Left ventricle myocardium superior (tissue), 1 donor: ENCODE results near the gene KIAA0825. TPM values are rescaled to one million over a fixed set of nuclear protein-coding genes. Genes with fewer than 3 reads are reported as not detected.

Experiments
- ATAC-seq: fragments of 200-7000 bp; cut with Tn5 transposase; one replicate; pipeline ENCODE4 v1.9.1; 2020; ENCODE audit warnings: mild to moderate bottlenecking, moderate library complexity
- DNase-seq: peaks from one replicate; pipeline ENCODE4 v3.0.0-alpha.2; 2020
- intact Hi-C: fragments of 100-400 bp; cut with micrococcal nuclease; formaldehyde crosslinking; loops from one replicate; pipeline ENCODE4 v1.11.0; 2022
- total RNA-seq: library from RNA; stranded (reverse); fragmentation: NEBNext Ultra II Directional; extraction: Animal tissue kit (Norgen Biotek cat#: 25700); gene quantifications from one replicate; pipeline ENCODE4 v1.2.1, GENCODE V29; 2021
- donor health status: DM: no; HTN: yes; CAD: no; lungs with severe emphysema.

KIAA0825 gene
- total RNA-seq, 1 donor from 2014 or later, result 2.2 TPM

DNA sequence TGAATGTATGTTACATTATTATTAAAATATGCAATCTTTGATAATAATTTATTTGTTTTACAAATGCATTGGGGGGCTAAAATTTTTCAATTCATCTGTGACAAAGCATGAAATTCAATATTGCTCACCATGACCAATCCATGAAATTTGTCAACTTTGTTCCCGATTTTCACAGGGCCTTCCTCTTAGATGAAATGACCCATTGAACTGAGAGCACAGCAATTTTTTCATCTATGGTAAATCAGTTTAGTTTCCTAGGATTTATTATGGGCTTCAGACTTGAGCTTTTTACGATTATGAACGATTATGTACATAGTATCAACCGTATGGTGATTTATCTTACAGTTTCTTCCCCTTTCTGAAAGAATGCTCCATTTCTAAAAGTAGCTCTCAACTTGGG lies 157.3 kb downstream of the KIAA0825 start:
- DNase-seq (no peak), ATAC-seq (no peak)
- intact Hi-C loops, result no loop called here

DNA sequence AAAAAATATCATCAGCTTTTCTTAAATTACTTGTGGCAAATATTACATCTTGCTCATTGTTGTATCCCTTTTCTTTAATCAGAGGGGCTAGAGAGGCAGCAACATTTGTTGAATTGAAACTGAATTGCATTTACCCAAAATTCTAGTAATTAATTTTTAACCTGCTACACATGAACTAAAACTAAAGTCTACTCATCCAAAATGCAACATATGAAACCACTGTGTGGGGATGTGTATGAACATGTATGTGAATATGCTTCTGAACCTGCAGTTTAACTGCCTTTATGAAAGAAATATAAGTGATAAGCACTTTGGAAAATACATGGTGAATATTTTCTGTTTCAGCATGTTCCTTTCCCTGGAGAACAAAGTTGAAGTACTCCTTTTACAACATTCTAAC lies 158.5 kb downstream of the KIAA0825 start:
- ATAC-seq (no peak), DNase-seq (no peak)
- intact Hi-C loops, result no loop called here

DNA sequence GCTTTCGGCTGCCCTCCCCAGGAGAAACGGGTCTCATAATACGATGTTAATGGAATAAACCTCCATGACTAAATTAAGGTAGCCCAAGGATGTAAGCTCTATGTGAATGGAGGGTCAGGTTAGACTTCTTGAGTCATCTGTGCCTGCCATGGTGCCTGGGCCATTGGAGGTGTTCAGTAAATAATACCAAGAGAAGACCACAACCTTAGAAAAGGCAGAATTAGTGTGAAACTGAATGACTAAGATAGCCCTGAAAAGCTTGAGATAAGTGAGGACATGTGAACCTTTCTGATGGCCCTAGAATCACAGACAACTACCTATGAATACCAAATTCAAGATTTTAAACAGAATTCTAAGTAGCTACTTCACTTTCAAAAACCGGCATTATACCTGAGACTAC lies 160.6 kb downstream of the KIAA0825 start:
- intact Hi-C loops, result no loop called here
- no peak for DNase-seq
- ATAC-seq, result no peak

DNA sequence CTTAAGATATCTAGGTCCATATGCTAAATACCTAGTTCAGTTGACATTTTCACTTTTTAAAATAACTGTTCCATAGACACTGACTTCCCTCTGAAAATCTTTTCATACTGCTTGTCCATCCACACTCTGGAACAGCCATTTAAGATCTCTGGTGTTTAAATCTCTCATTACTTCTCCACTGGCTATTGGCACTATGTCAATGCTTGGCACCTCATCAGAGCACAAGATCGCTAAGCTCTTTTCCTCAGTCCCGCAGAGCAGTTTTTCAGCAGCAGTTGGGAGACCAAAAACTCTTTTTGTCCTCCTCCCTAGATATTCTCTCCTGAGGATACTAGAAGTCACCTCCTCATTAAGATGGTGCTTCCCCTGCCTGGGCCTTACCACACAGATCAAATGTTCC lies 172.7 kb downstream of the KIAA0825 start:
- ATAC-seq, result no peak
- DNase-seq, result no peak
- intact Hi-C loops, result no loop called here

DNA sequence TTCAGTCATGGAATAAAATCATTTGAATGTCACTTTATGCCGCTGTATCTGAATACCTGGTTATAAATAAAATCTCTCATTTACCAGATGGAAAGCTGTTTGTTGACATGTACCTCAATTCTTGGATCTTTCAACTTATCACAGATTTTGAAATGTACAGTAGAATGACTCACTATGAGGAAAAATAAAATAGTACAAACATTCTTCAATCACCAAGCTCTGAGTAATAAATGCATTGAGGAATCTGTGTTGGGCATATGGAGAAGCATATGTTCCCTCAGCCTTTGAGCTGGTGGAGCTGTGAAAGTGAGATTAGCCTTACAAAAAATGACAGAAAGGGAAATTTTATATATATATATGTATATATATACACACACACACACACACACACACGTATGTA lies 175.4 kb downstream of the KIAA0825 start:
- no peak for ATAC-seq
- intact Hi-C loops, result no loop called here
- DNase-seq, result no peak

DNA sequence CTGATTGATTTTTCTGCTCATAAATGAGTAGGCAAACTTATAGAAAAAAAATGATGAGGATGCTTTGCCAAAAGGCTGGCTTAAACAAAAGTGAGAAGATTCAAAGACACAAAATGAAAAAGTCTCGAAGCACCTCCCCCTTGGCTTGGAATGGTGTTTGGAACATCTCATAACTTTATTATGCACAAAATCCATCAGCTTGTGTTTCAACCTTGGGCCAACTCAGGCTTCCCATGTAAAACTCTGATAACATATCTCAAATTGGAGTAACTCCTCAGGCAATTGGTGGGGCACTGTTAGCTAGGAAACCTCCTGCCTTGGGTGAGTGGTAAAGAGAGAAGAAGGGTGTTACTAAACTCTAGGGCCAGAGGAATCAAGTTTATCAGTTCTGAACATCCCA lies 176.3 kb downstream of the KIAA0825 start:
- intact Hi-C loops, result no loop called here
- DNase-seq, result no peak
- no peak for ATAC-seq

DNA sequence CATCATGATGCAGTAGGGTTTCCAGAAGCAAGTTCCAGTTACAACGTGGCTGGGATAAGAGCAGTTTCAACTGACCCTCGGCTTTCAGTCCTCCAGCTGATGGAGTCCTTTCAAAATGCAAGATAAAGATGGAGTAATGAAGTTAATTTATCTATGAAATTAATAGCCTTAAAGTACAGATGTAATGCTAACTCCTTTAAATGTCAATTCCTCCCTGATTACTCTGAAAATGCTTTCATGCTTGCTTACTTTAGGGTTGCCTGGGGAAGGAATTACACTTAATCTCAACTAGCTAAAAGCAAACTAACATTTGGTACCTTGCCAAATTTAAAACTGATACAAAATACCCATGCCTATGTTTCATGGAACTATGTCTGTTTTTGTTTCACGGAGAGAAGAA lies 178.4 kb downstream of the KIAA0825 start:
- intact Hi-C loops, result no loop called here
- ATAC-seq (no peak), DNase-seq (no peak)

DNA sequence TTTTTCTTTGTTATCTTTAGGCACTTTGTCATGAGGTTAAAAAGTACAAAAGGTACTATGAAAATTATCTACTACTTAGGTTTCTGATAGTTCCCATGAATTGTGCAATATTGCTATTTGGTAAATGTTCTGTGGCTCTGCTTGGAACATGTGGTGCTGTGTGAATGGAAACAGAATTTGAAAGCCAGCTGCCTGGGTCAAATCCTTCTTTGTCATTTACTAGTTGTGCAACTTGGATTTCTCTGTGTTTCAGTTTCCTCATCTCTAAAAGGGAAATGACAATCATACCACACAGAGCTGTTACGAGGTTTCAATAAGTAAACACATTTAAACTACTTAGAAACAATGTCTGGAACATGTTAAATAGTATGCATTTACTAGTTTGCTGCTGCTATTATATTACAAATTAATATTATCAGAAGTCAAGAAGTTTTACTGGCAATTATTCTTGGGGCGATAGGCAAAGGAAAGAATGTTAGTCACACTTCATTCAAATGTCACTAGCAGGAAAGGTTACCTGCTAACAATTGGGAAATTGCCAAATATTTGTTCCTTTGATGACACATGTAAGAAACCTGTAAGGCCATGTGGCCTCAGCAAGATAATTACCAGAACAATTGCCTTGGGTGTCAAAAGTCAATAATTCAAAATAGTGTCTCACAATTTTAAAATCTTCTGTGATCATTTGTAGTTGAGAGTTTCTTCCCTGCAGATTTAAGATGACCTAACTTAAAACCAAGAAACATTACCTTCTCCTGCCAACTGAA lies 184.8 kb downstream of the KIAA0825 start:
- ATAC-seq (peak; percentile 90), DNase-seq (no peak)
- intact Hi-C loops, result no loop called here

DNA sequence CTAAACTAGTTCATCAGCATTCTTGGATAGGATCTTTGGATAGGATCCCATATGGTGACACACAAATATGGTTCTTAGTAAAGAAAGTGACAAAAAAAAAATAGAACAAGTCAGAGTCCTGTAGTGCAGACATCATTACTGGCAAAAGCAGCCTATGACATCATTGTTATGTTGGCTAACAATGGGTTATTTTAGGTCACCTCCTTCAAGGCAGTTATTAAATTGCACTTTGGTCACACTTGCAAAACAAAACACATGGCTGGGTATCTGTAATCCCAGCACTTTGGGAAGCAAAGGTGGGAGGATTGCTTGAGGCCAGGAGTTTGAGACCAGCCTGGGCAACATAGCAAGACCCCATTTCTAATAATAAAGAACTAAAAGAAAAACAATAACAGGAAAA lies 185.9 kb downstream of the KIAA0825 start:
- intact Hi-C loops, result no loop called here

DNA sequence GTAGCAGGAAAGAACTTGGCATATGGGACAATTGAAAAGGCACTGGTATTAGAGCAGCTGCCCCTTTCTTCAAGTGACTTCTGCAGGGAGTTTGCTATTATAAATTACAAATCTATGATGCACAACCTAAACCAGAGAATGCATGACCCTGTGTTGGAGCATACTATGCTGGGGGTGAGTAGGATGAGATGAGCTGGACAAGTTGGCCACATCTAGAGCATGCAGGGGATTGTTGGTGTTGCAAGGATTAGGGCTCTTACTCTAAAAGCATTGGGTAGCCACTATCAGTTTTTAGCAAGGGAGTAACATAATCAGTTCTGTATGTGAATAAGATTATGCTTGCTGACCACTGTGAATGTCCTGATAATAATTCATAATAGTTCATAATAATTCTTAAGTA lies 186.7 kb downstream of the KIAA0825 start:
- DNase-seq, result no peak
- no peak for ATAC-seq
- intact Hi-C loops, result no loop called here

More for the DNA sequence above, 185.9 kb downstream of the KIAA0825 start:
- ATAC-seq (peak; percentile 87), DNase-seq (no peak)

DNA sequence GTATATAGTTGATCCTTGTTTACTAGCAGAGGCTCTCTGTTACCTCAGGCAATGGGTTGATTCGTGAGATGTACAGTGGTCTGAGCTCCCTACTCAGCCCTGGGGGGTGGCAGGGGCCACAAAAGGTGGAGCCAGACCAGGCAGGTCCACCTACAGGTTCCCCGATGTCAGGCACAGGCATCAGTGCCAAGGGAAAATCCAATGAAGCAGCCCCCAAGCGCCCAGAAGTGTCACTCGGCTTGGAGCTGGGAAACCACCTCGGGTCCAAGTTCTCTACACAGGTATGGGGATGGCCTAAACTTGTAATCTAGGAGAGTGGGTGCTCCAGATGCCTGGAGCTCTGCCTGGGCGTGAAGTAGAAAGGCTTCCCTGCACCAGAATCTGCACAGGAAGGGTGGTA lies 188.8 kb downstream of the KIAA0825 start:
- ATAC-seq (no peak), DNase-seq (no peak)
- intact Hi-C loops, result no loop called here

DNA sequence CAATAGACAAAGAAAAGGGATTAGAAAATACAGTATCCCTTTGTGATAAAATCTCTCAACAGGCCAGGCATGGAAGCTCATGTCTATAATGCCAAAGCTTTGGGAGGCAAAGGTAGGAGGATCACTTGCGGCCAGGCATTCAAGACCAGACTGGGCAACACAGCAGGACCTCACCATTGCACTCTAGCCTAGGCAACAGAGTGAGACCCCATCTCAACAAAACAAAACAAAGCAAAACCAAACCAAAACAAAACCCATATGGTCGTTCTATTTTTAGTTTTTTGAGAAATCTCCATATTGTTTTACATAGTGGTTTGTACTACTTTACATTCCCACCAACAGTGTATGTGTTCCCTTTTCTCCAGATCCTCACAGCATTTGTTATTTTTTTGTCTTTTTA lies 193.0 kb downstream of the KIAA0825 start:
- ATAC-seq (no peak), DNase-seq (no peak)
- intact Hi-C loops, result no loop called here

DNA sequence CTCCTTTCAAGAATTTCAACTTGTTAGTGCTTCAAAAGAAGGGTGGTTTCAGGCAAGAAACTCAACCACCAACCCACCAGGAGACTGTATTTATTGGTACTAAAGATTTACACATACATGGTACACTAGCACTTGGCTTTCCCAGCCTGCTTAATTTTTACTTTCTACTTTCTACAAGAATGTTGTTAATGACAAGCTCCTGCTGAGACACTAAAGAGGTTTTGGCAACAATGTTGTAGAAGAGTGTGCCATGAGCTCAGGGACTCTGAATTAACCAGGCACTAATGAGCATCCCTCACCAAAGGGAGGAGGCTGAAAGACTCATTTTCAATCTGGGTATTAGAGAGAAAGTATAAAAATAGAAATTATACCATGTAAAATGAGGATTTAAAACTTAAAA lies 195.0 kb downstream of the KIAA0825 start:
- DNase-seq, result no peak
- intact Hi-C loops, result no loop called here

DNA sequence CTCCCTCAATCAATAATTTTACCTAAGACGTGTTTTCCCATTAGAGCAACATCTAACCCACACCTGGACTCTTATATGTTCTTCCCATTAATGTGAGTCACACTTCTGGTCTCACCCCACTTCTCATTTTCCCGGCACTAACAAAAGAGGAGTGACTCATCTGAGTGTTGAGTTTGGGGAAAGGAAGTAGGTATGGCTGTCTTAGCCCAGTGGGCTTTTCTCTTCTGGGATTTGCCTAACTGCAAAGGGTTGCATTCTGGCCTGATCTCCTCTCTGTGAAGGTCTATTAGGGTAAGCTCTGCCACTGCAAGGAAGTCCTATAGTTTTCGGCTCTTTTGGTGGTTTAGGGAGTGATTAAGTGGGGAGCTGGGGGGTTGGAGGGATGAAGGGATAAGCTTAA lies 195.6 kb downstream of the KIAA0825 start:
- intact Hi-C loops, result no loop called here
- DNase-seq (no peak), ATAC-seq (no peak)

More for the DNA sequence above, 195.0 kb downstream of the KIAA0825 start:
- ATAC-seq, result no peak

DNA sequence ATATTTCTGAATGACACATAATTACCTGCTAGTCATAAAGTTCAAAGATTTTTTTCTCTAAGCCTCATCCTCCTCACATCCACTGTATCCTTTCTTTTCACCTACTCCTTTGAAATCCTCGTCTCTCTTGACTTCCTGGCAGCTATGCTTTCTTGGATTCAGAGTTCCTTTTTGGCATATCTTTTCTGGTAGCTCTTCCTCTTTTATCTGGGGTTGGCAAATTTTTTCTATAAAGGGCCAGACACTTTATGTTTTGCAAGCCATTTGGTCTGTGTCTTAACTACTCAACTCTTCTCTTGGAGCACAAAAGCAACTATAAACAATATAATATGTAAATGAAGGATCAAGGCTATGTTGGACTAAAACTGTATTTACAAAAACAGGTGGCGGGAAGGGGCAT lies 197.5 kb downstream of the KIAA0825 start:
- intact Hi-C loops, result no loop called here

DNA sequence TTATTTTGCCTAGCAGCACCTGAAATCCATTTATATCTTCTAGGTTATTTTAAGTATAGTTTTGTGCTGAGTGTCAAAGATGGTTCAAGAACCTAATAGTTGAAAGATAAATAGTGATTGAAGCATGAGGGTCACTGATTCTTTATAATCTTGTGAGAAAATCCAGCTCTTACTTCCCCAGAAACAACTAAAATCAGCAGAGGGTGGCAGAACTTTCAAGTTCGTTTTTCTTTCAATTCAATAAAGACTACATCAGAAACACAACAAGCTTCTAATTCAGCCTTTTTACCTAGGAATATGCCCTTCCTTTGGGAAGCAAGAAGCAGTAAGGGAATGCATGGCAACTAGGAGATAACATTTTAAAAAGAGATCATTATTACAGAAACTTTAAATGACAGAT lies 202.6 kb downstream of the KIAA0825 start:
- intact Hi-C loops, result no loop called here
- DNase-seq, result no peak
- no peak for ATAC-seq

More for the DNA sequence above, 197.5 kb downstream of the KIAA0825 start:
- ATAC-seq (no peak), DNase-seq (no peak)

DNA sequence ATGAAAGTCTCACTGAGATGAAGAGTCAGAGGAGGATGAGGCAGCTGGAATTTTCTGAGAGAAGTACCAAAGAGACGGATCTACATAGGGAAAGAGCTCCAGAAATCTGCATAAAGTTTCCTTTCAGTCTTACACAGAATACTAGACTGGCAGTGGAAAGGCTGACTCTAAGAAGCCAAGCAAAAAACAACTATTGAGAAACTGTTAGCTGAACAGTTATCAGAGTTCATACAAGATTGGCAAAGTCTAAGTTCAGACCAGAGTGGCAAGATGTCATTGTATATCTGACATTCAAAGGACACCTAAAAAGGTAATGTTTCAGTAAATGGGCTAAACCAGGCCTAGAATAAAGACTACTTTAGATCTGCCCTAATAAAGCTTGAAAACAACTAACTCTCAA lies 209.0 kb downstream of the KIAA0825 start:
- intact Hi-C loops, result no loop called here
- DNase-seq (no peak), ATAC-seq (no peak)

DNA sequence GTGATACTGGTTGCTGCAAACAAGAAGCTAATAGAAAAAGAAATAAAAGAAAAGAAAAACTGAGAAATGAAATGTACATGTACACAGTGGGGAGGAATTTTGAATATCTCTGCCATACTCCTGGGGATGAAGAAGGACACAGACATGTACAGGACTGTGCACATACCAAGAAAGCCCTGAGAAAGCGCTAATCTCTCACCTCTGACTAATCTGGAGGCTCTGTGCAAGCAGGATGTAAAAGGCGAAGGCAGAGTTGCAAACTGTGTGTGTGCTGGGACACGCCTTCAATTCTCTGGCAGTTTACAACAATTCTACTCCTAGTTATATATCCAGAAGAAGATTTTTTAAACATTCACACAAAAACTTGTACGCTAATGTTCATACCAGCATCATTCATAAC lies 211.4 kb downstream of the KIAA0825 start:
- intact Hi-C loops, result no loop called here
- DNase-seq (no peak), ATAC-seq (no peak)

DNA sequence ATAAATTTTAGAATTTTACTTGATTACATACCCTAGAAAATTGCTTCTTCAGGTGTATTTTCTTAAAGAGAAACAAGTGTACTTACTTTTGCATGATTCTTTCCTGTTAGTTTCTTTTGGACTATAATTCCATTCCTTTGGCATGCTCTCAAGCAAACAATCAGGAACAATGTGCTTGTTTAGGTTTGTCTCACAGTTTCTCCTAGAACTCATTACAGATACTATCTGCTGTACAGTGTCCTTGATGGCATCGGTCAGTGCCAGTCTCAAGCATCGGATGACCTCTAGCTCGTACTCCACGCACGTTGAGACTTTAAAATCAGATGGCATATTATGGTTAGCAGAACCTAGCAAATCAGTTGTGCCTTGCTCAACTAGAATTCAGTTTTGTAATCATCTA lies 214.9 kb downstream of the KIAA0825 start:
- DNase-seq (no peak), ATAC-seq (no peak)
- intact Hi-C loops, result no loop called here

DNA sequence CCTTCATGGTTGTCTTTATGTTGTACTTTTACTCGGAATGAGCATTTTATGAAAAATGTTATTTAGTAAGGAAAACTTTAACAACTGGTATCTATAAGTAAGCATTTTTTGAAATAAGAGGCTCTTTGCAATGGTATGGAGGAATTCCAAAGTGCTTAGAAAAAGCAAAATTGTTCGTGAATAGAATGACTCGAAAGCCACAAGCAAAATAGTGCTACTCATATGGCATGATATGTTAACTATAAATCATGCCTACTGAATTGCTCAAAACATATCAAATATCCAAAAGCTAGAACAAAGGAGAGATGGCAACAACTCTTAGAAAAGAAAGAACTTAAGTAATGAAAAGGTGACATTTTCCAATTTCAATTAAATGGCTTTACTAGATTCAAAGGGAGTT lies 216.3 kb downstream of the KIAA0825 start:
- no peak for ATAC-seq
- DNase-seq, result no peak
- intact Hi-C loops, result no loop called here

DNA sequence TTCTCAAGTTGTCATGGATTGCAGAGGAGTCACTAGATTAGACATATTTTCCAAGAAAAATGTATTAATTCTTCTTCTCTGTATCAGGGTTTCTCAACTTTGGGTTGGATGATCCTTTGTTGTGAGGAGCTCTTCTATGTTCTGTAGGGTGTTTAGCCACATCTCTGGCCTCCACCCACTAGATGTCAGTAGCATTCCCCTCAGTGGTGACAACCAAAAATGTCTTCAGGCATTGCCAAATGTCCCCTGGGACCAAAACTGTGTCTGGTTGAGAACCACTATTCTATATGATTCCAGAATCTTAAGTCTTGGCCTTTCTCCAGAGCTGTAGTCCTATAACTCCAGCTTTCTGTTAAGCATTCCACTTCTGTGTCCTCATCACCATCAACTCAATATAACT lies 220.9 kb downstream of the KIAA0825 start:
- no peak for DNase-seq
- intact Hi-C loops, result no loop called here
- no peak for ATAC-seq

DNA sequence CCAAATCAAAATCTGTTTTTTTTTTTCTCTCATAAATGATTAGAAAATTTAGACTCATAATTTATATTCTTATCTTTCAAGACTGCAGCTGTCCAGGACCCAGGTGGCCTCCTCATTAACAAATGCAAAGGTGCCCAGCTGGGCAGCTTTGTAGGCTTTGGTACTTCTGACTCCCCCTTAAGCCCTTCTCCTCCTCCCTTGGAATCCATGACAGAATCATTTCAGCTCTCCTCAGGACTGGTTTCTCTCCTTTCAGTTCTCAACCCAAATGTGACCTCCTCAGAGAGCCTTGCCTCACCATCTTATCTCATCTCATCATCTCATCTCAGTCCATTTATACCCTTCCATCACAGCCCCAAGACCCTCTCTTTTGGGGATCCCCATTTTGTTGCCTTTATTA lies 221.7 kb downstream of the KIAA0825 start:
- no peak for ATAC-seq

More for the DNA sequence above, 221.7 kb downstream of the KIAA0825 start:
- DNase-seq, result no peak
- intact Hi-C loops, result no loop called here
